ENCODE measurements around the gene LY6G6F.

DNA sequence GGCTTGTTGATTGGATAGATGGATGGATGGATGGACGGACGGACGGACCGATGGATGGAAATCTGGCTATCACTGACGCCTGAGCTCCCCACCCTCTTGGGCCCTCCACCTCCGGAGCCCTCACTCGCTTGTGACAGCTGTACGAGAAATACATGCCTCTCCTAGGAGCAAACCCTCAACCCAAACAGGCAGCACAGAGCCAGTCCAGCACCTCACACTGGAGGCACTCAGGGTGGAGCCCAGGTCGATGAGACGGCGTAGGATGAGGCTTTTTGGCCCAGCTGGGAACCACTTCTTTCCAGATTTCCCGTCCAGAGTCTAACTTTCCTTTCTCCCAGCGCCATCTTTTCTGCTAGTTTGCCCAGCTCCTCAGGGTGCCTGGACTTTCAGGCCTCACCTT, 23.1 kb upstream of the LY6G6F start:
- no peak for TF ChIP-seq TAF1 (CRISPR knock-in tag; IDR thresholded peaks at IDR 0.05)
- TF ChIP-seq, protein P1, sequence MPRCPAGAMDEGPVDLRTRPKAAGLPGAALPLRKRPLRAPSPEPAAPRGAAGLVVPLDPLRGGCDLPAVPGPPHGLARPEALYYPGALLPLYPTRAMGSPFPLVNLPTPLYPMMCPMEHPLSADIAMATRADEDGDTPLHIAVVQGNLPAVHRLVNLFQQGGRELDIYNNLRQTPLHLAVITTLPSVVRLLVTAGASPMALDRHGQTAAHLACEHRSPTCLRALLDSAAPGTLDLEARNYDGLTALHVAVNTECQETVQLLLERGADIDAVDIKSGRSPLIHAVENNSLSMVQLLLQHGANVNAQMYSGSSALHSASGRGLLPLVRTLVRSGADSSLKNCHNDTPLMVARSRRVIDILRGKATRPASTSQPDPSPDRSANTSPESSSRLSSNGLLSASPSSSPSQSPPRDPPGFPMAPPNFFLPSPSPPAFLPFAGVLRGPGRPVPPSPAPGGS (CRISPR knock-in tag; IDR thresholded peaks at IDR 0.05), result no peak
- TF ChIP-seq, protein P2, sequence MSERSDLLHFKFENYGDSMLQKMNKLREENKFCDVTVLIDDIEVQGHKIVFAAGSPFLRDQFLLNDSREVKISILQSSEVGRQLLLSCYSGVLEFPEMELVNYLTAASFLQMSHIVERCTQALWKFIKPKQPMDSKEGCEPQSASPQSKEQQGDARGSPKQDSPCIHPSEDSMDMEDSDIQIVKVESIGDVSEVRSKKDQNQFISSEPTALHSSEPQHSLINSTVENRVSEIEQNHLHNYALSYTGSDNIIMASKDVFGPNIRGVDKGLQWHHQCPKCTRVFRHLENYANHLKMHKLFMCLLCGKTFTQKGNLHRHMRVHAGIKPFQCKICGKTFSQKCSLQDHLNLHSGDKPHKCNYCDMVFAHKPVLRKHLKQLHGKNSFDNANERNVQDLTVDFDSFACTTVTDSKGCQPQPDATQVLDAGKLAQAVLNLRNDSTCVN (CRISPR knock-in tag; IDR thresholded peaks at IDR 0.05; ENCODE audit: borderline replicate concordance), result no peak
